Breast epithelium (tissue), 3 donors: ENCODE data around the gene SCLY.

Experiments used
- CTCF ChIP-seq, 3 donors: fragments of 450-650 bp; IDR thresholded peaks; one replicate each; pipeline ENCODE4 v1.5.1; 2016 to 2017; ENCODE audit warnings: antibody characterized with exemption in 3 of 3, mild to moderate bottlenecking in 3 of 3, moderate library complexity in 3 of 3
- POLR2AphosphoS5 ChIP-seq, 3 donors: sonication (generic); formaldehyde crosslinking; IDR thresholded peaks; one replicate each; pipeline ENCODE4 v1.6.1; 2017; ENCODE audit warnings: antibody characterized with exemption in 3 of 3

GRCh38 chr2:238066218-238066617 lies 5.4 kb downstream of the SCLY start:
- no peak for TF ChIP-seq POLR2AphosphoS5 (IDR thresholded peaks at IDR 0.05)
- no peak for TF ChIP-seq CTCF (IDR thresholded peaks at IDR 0.05)
